Loucy (cell line): Measurements from ENCODE around the gene MMP17.

Experiments used
- H2AFZ ChIP-seq: fragments of 200-600 bp; sonication (generic); 2 replicates; pipeline ENCODE4 v1.6.0; 2016; ENCODE audit warnings: antibody characterized with exemption, mild to moderate bottlenecking, low read length, moderate library complexity
- H3F3A ChIP-seq: fragments of 200-600 bp; 2 replicates; pipeline ENCODE4 v1.6.0; 2016; ENCODE audit warnings: antibody characterized with exemption, low read depth, mild to moderate bottlenecking
- H3K27me3 ChIP-seq: fragments of 200-600 bp; sonication (generic); 2 replicates; pipeline ENCODE4 v1.6.1; 2014; ENCODE audit warnings: low read length, mild to moderate bottlenecking; ENCODE audit not compliant: insufficient read depth, poor library complexity, severe bottlenecking
- H3K36me3 ChIP-seq: fragments of 200-600 bp; sonication (generic); 2 replicates; pipeline ENCODE4 v1.6.1; 2016; ENCODE audit warnings: low read length; ENCODE audit not compliant: insufficient read depth
- H3K4me1 ChIP-seq: fragments of 200-600 bp; sonication (generic); 2 replicates; pipeline ENCODE4 v1.5.1; 2014; ENCODE audit warnings: low read length, mild to moderate bottlenecking; ENCODE audit not compliant: insufficient read depth, poor library complexity, severe bottlenecking
- H3K4me2 ChIP-seq: fragments of 200-600 bp; sonication (generic); 2 replicates; pipeline ENCODE4 v1.6.0; 2014; ENCODE audit warnings: antibody characterized with exemption, low read length, low read depth, mild to moderate bottlenecking; ENCODE audit not compliant: poor library complexity, severe bottlenecking
- H3K4me3 ChIP-seq: fragments of 200-600 bp; sonication (generic); 2 replicates; pipeline ENCODE4 v1.5.1; 2014; ENCODE audit warnings: low read length, mild to moderate bottlenecking, mixed read lengths; ENCODE audit not compliant: poor library complexity, severe bottlenecking
- H3K79me2 ChIP-seq: fragments of 200-600 bp; sonication (generic); 2 replicates; pipeline ENCODE4 v1.6.1; 2014; ENCODE audit warnings: low read length; ENCODE audit not compliant: insufficient read depth
- H3K9ac ChIP-seq: fragments of 200-600 bp; sonication (generic); 2 replicates; pipeline ENCODE4 v1.6.0; 2014; ENCODE audit warnings: mild to moderate bottlenecking, low read depth, low read length, moderate library complexity; ENCODE audit not compliant: poor library complexity, severe bottlenecking
- H3K9me2 ChIP-seq: fragments of 200-600 bp; sonication (generic); replicated peaks from 2 replicates; pipeline ENCODE4 v1.6.1; 2016; ENCODE audit warnings: low read depth, low read length, mixed read lengths
- H3K9me3 ChIP-seq: fragments of 200-600 bp; sonication (generic); 2 replicates; pipeline ENCODE4 v1.6.1; 2014; ENCODE audit warnings: mild to moderate bottlenecking, antibody characterized with exemption, low read length, low read depth; ENCODE audit not compliant: insufficient read depth
- H4K20me1 ChIP-seq: fragments of 200-600 bp; sonication (generic); 2 replicates; pipeline ENCODE4 v1.6.0; 2014; ENCODE audit warnings: antibody characterized with exemption, low read length, mild to moderate bottlenecking; ENCODE audit not compliant: insufficient read depth, poor library complexity, severe bottlenecking
- EZH2phosphoT487 ChIP-seq: fragments of 200-600 bp; IDR thresholded peaks from 2 replicates; pipeline ENCODE4 v1.6.1; 2018; ENCODE audit warnings: antibody characterized with exemption, mild to moderate bottlenecking, moderate library complexity, borderline replicate concordance
- TF ChIP-seq, protein P1 (sequence below): fragments of 200-600 bp; sonication (generic); conservative IDR thresholded peaks from 2 replicates; pipeline ENCODE4 v1.5.1; 2014; ENCODE audit warnings: mild to moderate bottlenecking, antibody characterized with exemption, low read length

The MMP17 gene

DNA sequence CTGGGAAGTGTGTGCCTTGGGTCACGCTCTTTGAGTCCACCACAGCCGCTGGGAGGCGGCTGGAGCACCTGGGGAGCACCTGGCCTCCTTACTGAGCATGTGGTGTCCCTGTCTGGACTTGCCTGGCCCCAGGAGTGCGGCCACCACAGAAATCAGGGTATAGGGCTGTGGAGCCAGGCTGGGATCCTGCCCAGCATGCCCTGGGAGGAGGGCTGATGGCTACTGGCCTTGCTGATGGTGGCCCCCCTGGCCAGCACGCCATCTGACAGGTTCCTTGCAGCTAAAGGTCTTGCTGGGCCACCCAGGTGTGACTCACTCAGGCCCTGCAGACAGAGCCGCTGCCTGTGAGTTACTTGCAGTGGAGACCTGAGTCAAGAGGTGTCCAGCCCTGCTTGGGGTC, 72.2 kb downstream of the MMP17 start:
- Histone ChIP-seq H4K20me1 (peaks cover 42% of the 10 kb centered on the region), H3F3A (no peaks in the 10 kb centered on the region), H2AFZ (no peak overlapping the region), H3K79me2 (peaks cover 66% of the 10 kb centered on the region), H3K9me3 (no peaks in the 10 kb centered on the region), H3K36me3 (no peaks in the 10 kb centered on the region), H3K4me2 (no peak overlapping the region), H3K4me1 (peaks cover 16% of the 10 kb centered on the region), H3K27me3 (no peaks in the 10 kb centered on the region), H3K9me2 (no peaks in the 10 kb centered on the region), H3K9ac (no peak overlapping the region), H3K4me3 (no peak overlapping the region)
- TF ChIP-seq, protein P1, sequence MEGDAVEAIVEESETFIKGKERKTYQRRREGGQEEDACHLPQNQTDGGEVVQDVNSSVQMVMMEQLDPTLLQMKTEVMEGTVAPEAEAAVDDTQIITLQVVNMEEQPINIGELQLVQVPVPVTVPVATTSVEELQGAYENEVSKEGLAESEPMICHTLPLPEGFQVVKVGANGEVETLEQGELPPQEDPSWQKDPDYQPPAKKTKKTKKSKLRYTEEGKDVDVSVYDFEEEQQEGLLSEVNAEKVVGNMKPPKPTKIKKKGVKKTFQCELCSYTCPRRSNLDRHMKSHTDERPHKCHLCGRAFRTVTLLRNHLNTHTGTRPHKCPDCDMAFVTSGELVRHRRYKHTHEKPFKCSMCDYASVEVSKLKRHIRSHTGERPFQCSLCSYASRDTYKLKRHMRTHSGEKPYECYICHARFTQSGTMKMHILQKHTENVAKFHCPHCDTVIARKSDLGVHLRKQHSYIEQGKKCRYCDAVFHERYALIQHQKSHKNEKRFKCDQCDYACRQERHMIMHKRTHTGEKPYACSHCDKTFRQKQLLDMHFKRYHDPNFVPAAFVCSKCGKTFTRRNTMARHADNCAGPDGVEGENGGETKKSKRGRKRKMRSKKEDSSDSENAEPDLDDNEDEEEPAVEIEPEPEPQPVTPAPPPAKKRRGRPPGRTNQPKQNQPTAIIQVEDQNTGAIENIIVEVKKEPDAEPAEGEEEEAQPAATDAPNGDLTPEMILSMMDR = no peak
- no peak for TF ChIP-seq EZH2phosphoT487
